ENCODE measurements around the gene LAMC1. TPM values are rescaled to one million over a fixed set of nuclear protein-coding genes. Genes with fewer than 3 reads are reported as not detected.

LAMC1 gene
- total RNA-seq, 2 donors from 2014 or later: 39.3 to 141 TPM

GRCh38 chr1:183039985-183040447 is 16.8 kb downstream of the LAMC1 start:
- TF ChIP-seq CTCF (IDR thresholded peaks at IDR 0.05) (no peak), POLR2AphosphoS5 (IDR thresholded peaks at IDR 0.05) (no peak)
- no peak for DNase-seq (ENCODE audit: low spot score)
- no peaks in the 10 kb centered on the region for H3K9me3 ChIP-seq
- no peak overlapping the region for H3K4me3 ChIP-seq
- H3K4me1 ChIP-seq (replicated peaks): no peaks in the 10 kb centered on the region
- intact Hi-C loops (cut with DNase I): no loop called here
- WGBS: 44% methylated on average over 3 of the region's 3 CpGs
- H3K36me3 ChIP-seq: no peaks in the 10 kb centered on the region
- H3K27me3 ChIP-seq (replicated peaks; ENCODE audit: insufficient read depth): no peaks in the 10 kb centered on the region
- H3K27ac ChIP-seq: no peak overlapping the region

GRCh38 chr1:183040547-183040971 is 17.3 kb downstream of the LAMC1 start:
- no peaks in the 10 kb centered on the region for H3K9me3 ChIP-seq
- H3K4me1 ChIP-seq (replicated peaks): no peaks in the 10 kb centered on the region
- TF ChIP-seq POLR2AphosphoS5 (IDR thresholded peaks at IDR 0.05) (no peak), CTCF (IDR thresholded peaks at IDR 0.05) (no peak), POLR2A (IDR thresholded peaks at IDR 0.05) (no peak)
- intact Hi-C loops (cut with DNase I): no loop called here
- no peak overlapping the region for H3K4me3 ChIP-seq
- no peak for DNase-seq (ENCODE audit: low spot score)
- H3K36me3 ChIP-seq: no peaks in the 10 kb centered on the region
- no peaks in the 10 kb centered on the region for H3K27me3 ChIP-seq (replicated peaks; ENCODE audit: insufficient read depth)
- H3K27ac ChIP-seq: no peak overlapping the region
- WGBS: 57% methylated on average over 2 of the region's 2 CpGs

DNA sequence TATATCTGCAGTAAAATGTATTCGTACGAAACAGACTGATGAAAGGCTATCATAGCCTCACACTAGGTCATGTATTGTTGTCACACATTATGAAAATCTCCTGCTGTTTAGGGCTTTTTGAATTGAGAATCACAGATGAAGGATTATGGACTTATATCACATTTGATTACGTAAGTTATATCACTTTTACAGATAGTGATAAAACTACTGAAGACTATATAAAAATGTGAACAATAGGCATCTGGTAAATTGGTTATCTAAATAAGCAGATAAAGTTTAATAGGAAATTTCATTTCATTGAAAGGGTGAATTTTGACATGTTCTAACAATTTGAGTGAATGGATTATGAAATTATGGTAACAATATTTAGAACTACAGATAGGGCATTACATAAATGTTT is 20.0 kb downstream of the LAMC1 start:
- H3K4me3 ChIP-seq: no peak overlapping the region
- intact Hi-C loops (cut with DNase I): no loop called here
- 79% methylated on average over 3 of the region's 3 CpGs for WGBS
- no peak overlapping the region for H3K27ac ChIP-seq
- H3K36me3 ChIP-seq: no peaks in the 10 kb centered on the region
- H3K4me1 ChIP-seq (replicated peaks): no peaks in the 10 kb centered on the region
- TF ChIP-seq POLR2A (IDR thresholded peaks at IDR 0.05) (no peak), POLR2AphosphoS5 (IDR thresholded peaks at IDR 0.05) (no peak), CTCF (IDR thresholded peaks at IDR 0.05) (no peak)
- H3K9me3 ChIP-seq: no peaks in the 10 kb centered on the region
- H3K27me3 ChIP-seq (replicated peaks; ENCODE audit: insufficient read depth): no peaks in the 10 kb centered on the region
- DNase-seq (ENCODE audit: low spot score): no peak

GRCh38 chr1:183043872-183044854 is 20.9 kb downstream of the LAMC1 start:
- Histone ChIP-seq H3K36me3 (no peaks in the 10 kb centered on the region), H3K4me1 (replicated peaks) (no peaks in the 10 kb centered on the region), H3K9me3 (no peaks in the 10 kb centered on the region), H3K27me3 (replicated peaks; ENCODE audit: insufficient read depth) (no peaks in the 10 kb centered on the region), H3K27ac (no peak overlapping the region), H3K4me3 (no peak overlapping the region)
- no peak for DNase-seq (ENCODE audit: low spot score)
- intact Hi-C loops (cut with DNase I): no loop called here
- 28% methylated on average over 7 of the region's 7 CpGs for WGBS
- TF ChIP-seq POLR2AphosphoS5 (IDR thresholded peaks at IDR 0.05): no peak

DNA sequence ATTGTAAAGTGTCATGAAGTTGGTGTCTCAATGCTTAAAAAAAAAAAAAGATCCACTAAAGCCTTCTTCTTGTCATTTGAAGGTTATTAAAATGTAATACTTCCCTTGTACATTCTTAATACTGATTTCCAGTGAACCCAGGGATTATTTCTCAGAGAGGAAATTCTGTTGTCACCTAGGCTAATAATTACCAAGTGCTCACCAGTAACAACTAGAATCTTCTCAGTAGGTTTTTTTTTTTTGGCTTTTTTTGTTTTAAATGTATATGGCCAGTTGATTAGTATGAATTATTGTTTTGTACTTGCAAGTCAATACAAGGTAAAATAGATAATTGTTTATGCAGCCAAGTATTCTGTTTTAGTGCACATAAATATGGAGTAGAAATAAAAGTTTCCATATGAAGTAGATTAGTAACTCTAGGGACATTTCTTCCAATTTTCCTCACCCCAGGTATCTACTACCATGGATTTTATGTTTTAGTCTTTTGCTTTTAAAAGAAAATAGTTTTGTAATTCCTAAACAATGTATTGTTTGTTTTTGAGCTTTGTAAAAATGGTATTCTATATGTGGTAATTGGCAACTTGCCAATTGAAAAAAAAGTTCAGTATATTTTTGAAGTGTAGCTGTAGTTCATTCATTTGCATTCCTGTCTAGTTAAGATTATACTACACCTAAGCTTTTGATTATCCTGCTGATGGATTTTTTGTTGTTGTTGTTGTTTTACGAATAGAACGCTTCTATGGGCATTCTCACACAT is 21.9 kb downstream of the LAMC1 start:
- H3K27ac ChIP-seq: no peak overlapping the region
- intact Hi-C loops (cut with DNase I): no loop called here
- WGBS: 92% methylated on average over 2 of the region's 2 CpGs

More for the DNA sequence above, 21.9 kb downstream of the LAMC1 start:
- H3K9me3 ChIP-seq: no peaks in the 10 kb centered on the region
- H3K4me3 ChIP-seq: no peak overlapping the region
- no peak for DNase-seq (ENCODE audit: low spot score)
- no peaks in the 10 kb centered on the region for H3K27me3 ChIP-seq (replicated peaks; ENCODE audit: insufficient read depth)
- TF ChIP-seq CTCF (IDR thresholded peaks at IDR 0.05): no peak
- H3K36me3 ChIP-seq: no peaks in the 10 kb centered on the region
- no peaks in the 10 kb centered on the region for H3K4me1 ChIP-seq (replicated peaks)
